H1 (cell line): ENCODE results near the gene PLXNB3. TPM values are rescaled to one million over a fixed set of nuclear protein-coding genes. Genes with fewer than 3 reads are reported as not detected.

Experiments used
- CTCF ChIA-PET: fragments of 300-600 bp; sonication (Branson Sonifier 250); formaldehyde crosslinking; loops from one replicate; lab custom pipeline; 2021; ENCODE audit not compliant: partially characterized antibody; lab: Charles Lee
- POLR2A ChIA-PET: fragments of 300-600 bp; sonication (Branson Sonifier 250); formaldehyde crosslinking; loops from one replicate; lab custom pipeline; 2021; ENCODE audit warnings: inconsistent platforms; ENCODE audit not compliant: partially characterized antibody; lab: Charles Lee
- DNase-seq, 2 experiments: peaks; one replicate each; pipeline versions ENCODE4 v3.0.0 to v3.0.0-alpha.2; 2010 to 2022; ENCODE audit warnings: low spot score in 2 of 2, low read depth in 1 of 2, mixed read lengths in 1 of 2
- FAIRE-seq: peaks from 2 replicates; lab custom pipeline; 2011; peaks lifted over from hg19 to GRCh38; lab: Jason Lieb, UNC
- H2AFZ ChIP-seq: 2 replicates; pipeline ENCODE4 v1.8.1; 2012; ENCODE audit warnings: low read length, inconsistent platforms
- H2AK5ac ChIP-seq: 2 replicates; pipeline ENCODE4 v1.6.1; 2013; ENCODE audit warnings: low read depth, low read length
- H2BK120ac ChIP-seq: replicated peaks from 2 replicates; pipeline ENCODE3; 2013; ENCODE audit warnings: low read depth, low read length, inconsistent platforms
- H2BK12ac ChIP-seq: 2 replicates; pipeline ENCODE4 v1.6.1; 2013; ENCODE audit warnings: low read depth, low read length
- H2BK15ac ChIP-seq: 2 replicates; pipeline ENCODE4 v1.6.1; 2013; ENCODE audit warnings: low read length
- H2BK20ac ChIP-seq: 2 replicates; pipeline ENCODE4 v1.6.1; 2013; ENCODE audit warnings: low read length
- H2BK5ac ChIP-seq: 2 replicates; pipeline ENCODE4 v1.6.1; 2013; ENCODE audit warnings: low read depth, low read length
- H3K14ac ChIP-seq: 2 replicates; pipeline ENCODE4 v1.6.1; 2013; ENCODE audit warnings: inconsistent platforms; ENCODE audit not compliant: insufficient read length
- H3K18ac ChIP-seq: 2 replicates; pipeline ENCODE4 v1.6.1; 2013; ENCODE audit warnings: low read length; ENCODE audit errors: extremely low read depth
- H3K23ac ChIP-seq: 2 replicates; pipeline ENCODE4 v1.6.1; 2013; ENCODE audit warnings: inconsistent platforms; ENCODE audit not compliant: insufficient read length
- H3K23me2 ChIP-seq: 2 replicates; pipeline ENCODE4 v1.6.1; 2013; ENCODE audit warnings: low read depth, low read length
- H3K27ac ChIP-seq: 2 replicates; pipeline ENCODE4 v1.6.1; 2011; ENCODE audit warnings: low read depth, low read length, inconsistent platforms
- H3K27me3 ChIP-seq, 4 experiments: replicated peaks in 1 of 4; 1 replicate in 1 of 4; 2 replicates in 3 of 4; pipeline versions ENCODE4 v1.6.1 to v1.8.1; 2011 to 2013; ENCODE audit warnings: low read length in 3 of 4, mild to moderate bottlenecking in 3 of 4, inconsistent platforms in 2 of 4, mixed read lengths in 2 of 4, moderate library complexity in 1 of 4; ENCODE audit not compliant: control insufficient read depth in 3 of 4, insufficient read depth in 3 of 4; ENCODE audit errors: extremely low read depth in 1 of 4
- H3K36me3 ChIP-seq, 4 experiments: 2 replicates each; pipeline versions ENCODE4 v1.6.1 to v1.8.1; 2011 to 2013; ENCODE audit warnings: mild to moderate bottlenecking in 4 of 4, low read length in 3 of 4, moderate library complexity in 2 of 4, control low read depth in 1 of 4, inconsistent platforms in 1 of 4; ENCODE audit not compliant: insufficient read depth in 4 of 4, control insufficient read depth in 2 of 4
- H3K4ac ChIP-seq: replicated peaks from 2 replicates; pipeline ENCODE3; 2013; ENCODE audit warnings: low read length, low read depth, mixed read lengths, inconsistent platforms; ENCODE audit not compliant: insufficient read length
- H3K4me1 ChIP-seq, 4 experiments: replicated peaks in 1 of 4; 1 replicate in 1 of 4; 2 replicates in 3 of 4; pipeline versions ENCODE4 v1.6.1 to v1.8.1; 2011 to 2013; ENCODE audit warnings: low read length in 3 of 4, inconsistent platforms in 2 of 4, mixed read lengths in 1 of 4; ENCODE audit not compliant: insufficient read depth in 4 of 4, control insufficient read depth in 3 of 4
- H3K4me2 ChIP-seq, 2 experiments: 2 replicates each; pipeline versions ENCODE4 v1.6.1 to v1.8.1; 2011 to 2013; ENCODE audit warnings: low read depth in 2 of 2, low read length in 2 of 2, control low read depth in 1 of 2, inconsistent platforms in 1 of 2, mild to moderate bottlenecking in 1 of 2; ENCODE audit not compliant: insufficient read depth in 1 of 2
- H3K4me3 ChIP-seq, 4 experiments: fragments of 200-600, 300-600 bp in 1 of 4; sonication (generic), shearing (Covaris generic), sonication (Bioruptor Twin) in 1 of 4; 2 replicates each; pipeline versions ENCODE4 v1.5.1 to v1.8.1; 2011 to 2016; ENCODE audit warnings: low read length in 4 of 4, low read depth in 3 of 4, control low read depth in 2 of 4, inconsistent platforms in 2 of 4, mild to moderate bottlenecking in 2 of 4, mixed read lengths in 1 of 4, moderate library complexity in 1 of 4; ENCODE audit not compliant: insufficient read depth in 2 of 4; ENCODE audit errors: extremely low read depth in 1 of 4
- H3K56ac ChIP-seq: replicated peaks from 2 replicates; pipeline ENCODE3; 2013; ENCODE audit warnings: low read depth, mild to moderate bottlenecking, mixed read lengths, low read length, inconsistent platforms; ENCODE audit not compliant: insufficient read length
- H3K79me1 ChIP-seq: 2 replicates; pipeline ENCODE4 v1.6.1; 2013; ENCODE audit warnings: low read depth, low read length, control low read depth
- H3K79me2 ChIP-seq, 2 experiments: 2 replicates each; pipeline versions ENCODE4 v1.6.1 to v1.8.1; 2012 to 2013; ENCODE audit warnings: low read length in 2 of 2, mild to moderate bottlenecking in 2 of 2, inconsistent platforms in 1 of 2; ENCODE audit not compliant: insufficient read depth in 2 of 2, control insufficient read depth in 1 of 2
- H3K9ac ChIP-seq, 4 experiments: replicated peaks in 1 of 4; 1 replicate in 1 of 4; 2 replicates in 3 of 4; pipeline versions ENCODE4 v1.6.1 to v1.8.1; 2011 to 2013; ENCODE audit warnings: low read depth in 3 of 4, low read length in 3 of 4, control low read depth in 2 of 4, mild to moderate bottlenecking in 2 of 4, moderate library complexity in 2 of 4, inconsistent platforms in 1 of 4; ENCODE audit errors: extremely low read depth in 1 of 4
- H3K9me3 ChIP-seq, 2 experiments: 2 replicates each; pipeline versions ENCODE4 v1.6.1 to v1.8.1; 2012 to 2013; ENCODE audit warnings: mild to moderate bottlenecking in 2 of 2, moderate library complexity in 2 of 2, control low read depth in 1 of 2, inconsistent platforms in 1 of 2, low read depth in 1 of 2, low read length in 1 of 2, mixed read lengths in 1 of 2; ENCODE audit not compliant: insufficient read depth in 2 of 2
- H4K20me1 ChIP-seq, 2 experiments: replicated peaks in 1 of 2; 2 replicates each; pipeline versions ENCODE3 to v1.8.1; 2011 to 2013; ENCODE audit warnings: inconsistent platforms in 2 of 2, low read length in 2 of 2, mild to moderate bottlenecking in 1 of 2; ENCODE audit not compliant: insufficient read depth in 2 of 2, control insufficient read depth in 1 of 2
- H4K5ac ChIP-seq: 2 replicates; pipeline ENCODE4 v1.6.1; 2013; ENCODE audit warnings: low read length, low read depth, mixed read lengths, inconsistent platforms; ENCODE audit not compliant: insufficient read length
- H4K8ac ChIP-seq: 2 replicates; pipeline ENCODE4 v1.8.0; 2013; ENCODE audit warnings: mild to moderate bottlenecking, moderate library complexity, low read length, inconsistent platforms; ENCODE audit not compliant: insufficient read depth; ENCODE audit errors: extremely low read depth
- H4K91ac ChIP-seq: replicated peaks from 2 replicates; pipeline ENCODE3; 2013; ENCODE audit warnings: low read length, mixed read lengths, inconsistent platforms; ENCODE audit not compliant: insufficient read length
- EGR1 ChIP-seq: IDR thresholded peaks from 2 replicates; pipeline ENCODE4 v1.6.1; 2011; ENCODE audit warnings: low read depth, low read length, borderline replicate concordance
- TAF7 ChIP-seq: optimal IDR thresholded peaks from 2 replicates; pipeline ENCODE3; 2011; ENCODE audit warnings: low read depth, mild to moderate bottlenecking, inconsistent platforms, low read length, moderate library complexity, borderline replicate concordance
- TEAD4 ChIP-seq: IDR thresholded peaks from 2 replicates; pipeline ENCODE4 v1.6.1; 2012; ENCODE audit warnings: low read depth, low read length, inconsistent platforms, mixed read lengths
- WGBS, 2 experiments: shearing (Covaris generic) in 1 of 2; methylation state at CpG; one replicate each; pipeline versions ENCODE4 v1.1.6 to v1.1.7; 2013 to 2015; ENCODE audit warnings: low lambda C conversion rate in 2 of 2, mixed read lengths in 2 of 2, inconsistent platforms in 1 of 2, low coverage in 1 of 2, missing lambda C conversion rate in 1 of 2; ENCODE audit not compliant: insufficient replicate concordance in 2 of 2, insufficient coverage in 1 of 2, insufficient read length in 1 of 2; ENCODE audit errors: extremely low coverage in 1 of 2, missing lambda C conversion rate in 1 of 2; 5-methylcytosine and 5-hydroxymethylcytosine counted together
- polyA plus RNA-seq, 7 experiments: library from polyadenylated mRNA; depleted of rRNA in 3 of 7; stranded (reverse) in 5 of 7; unstranded in 2 of 7; fragments of >200 nt in 5 of 7; fragments of 200-250 nt in 2 of 7; gene quantifications; 1 replicate in 5 of 7; 2 replicates in 1 of 7; 4 replicates in 1 of 7; pipeline versions ENCODE4 v1.2.1 to v1.2.3, GENCODE V29; 2011 to 2013; ENCODE audit warnings: missing spikeins in 2 of 7, mixed read lengths in 2 of 7
- total RNA-seq: library from RNA; stranded (reverse); fragmentation: NEBNext Ultra II Directional; extraction: Animal tissue kit (Norgen Biotek cat#: 25700); gene quantifications from 2 replicates; pipeline ENCODE4 v1.2.1, GENCODE V29; 2021

PLXNB3 gene
- total and polyA plus RNA-seq, 2 of the 8 experiments (the other 6 are each of a cell fraction or from before 2014, with no cell fraction given): 1.2 to 2.7 TPM

DNA sequence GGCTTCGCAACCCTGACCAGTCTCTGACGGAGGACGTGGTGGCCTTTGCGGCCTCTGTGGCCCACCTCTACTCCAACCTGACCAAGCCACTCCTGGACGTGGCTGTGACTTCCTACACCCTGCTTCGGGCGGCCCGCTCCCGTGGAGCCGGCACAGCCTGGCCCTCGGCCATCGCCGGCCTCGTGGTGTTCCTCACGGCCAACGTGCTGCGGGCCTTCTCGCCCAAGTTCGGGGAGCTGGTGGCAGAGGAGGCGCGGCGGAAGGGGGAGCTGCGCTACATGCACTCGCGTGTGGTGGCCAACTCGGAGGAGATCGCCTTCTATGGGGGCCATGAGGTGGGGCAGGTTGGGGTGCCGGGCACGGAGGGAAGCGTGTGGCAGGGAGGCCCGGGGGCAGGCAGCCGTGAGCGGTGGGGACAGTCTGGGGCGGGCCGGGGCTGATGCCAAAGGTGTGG lies 38.2 kb upstream of the PLXNB3 start:
- Histone ChIP-seq H3K27me3 (no peaks in the 10 kb centered on the region), H3K18ac (no peak overlapping the region), H3K14ac (no peak overlapping the region), H3K23me2 (peaks cover 5% of the 10 kb centered on the region; the same call in 1 of the 2 replicates), H3K56ac (no peak overlapping the region), H2AFZ (no peak overlapping the region), H3K36me3 (peaks cover 0 to 9% (median 2%) of the 10 kb centered on the region in 4 experiments; a peak in 3 of 8 replicates), H3K4me3 (no peak overlapping the region), H3K9me3 (no peaks in the 10 kb centered on the region), H2BK12ac (0 out of 2 replicates have a peak overlapping the region, but pooled peaks have one; percentile 17), H3K4me1 (peaks cover 0 to 24% (median 13%) of the 10 kb centered on the region in 4 experiments; a peak in 6 of 7 replicates), H2BK120ac (no peak overlapping the region), H4K5ac (no peak overlapping the region), H2BK5ac (no peak overlapping the region), H3K4ac (no peak overlapping the region), H2AK5ac (no peak overlapping the region), H3K9ac (no peak overlapping the region), H3K79me2 (peaks cover 0 to 18% of the 10 kb centered on the region in 2 experiments; a peak in 2 of 4 replicates), H3K23ac (no peak overlapping the region), H4K20me1 (peaks cover 4 to 15% of the 10 kb centered on the region in 2 experiments), H2BK20ac (no peak overlapping the region), H3K27ac (no peak overlapping the region), H3K4me2 (no peak overlapping the region), H2BK15ac (no peak overlapping the region), H4K91ac (peak overlapping the region; percentile 40), H4K8ac (no peak overlapping the region), H3K79me1 (peaks cover 3% of the 10 kb centered on the region; the same call in 1 of the 2 replicates)
- CTCF ChIA-PET: no interaction called here
- POLR2A ChIA-PET: interaction anchor here (1.2 to 2.0 kb wide), 5 partner anchors 11 to 199 kb away, joined by 3 to 11 read pairs (median 4); partner anchors contain the start of gene SLC6A8
- FAIRE-seq: no peak
- TF ChIP-seq TEAD4 (no peak), TAF7 (no peak), EGR1 (no peak)
- 96% methylated on average over 5 of the region's 35 CpGs; no CpG with 5 or more reads in 1 of the 2 experiments for WGBS, 2 experiments
- DNase-seq: no peak
